GM11168 (cell line): ENCODE measurements around the gene LRP1.

Experiments used
- in situ Hi-C: fragments of 300-500 bp; cut with MboI; formaldehyde crosslinking; loops from one replicate; pipeline ENCODE4 v1.12.0; 2022; ENCODE audit warnings: low sequenced_read_pairs; ENCODE audit not compliant: unreplicated experiment

The LRP1 gene

DNA sequence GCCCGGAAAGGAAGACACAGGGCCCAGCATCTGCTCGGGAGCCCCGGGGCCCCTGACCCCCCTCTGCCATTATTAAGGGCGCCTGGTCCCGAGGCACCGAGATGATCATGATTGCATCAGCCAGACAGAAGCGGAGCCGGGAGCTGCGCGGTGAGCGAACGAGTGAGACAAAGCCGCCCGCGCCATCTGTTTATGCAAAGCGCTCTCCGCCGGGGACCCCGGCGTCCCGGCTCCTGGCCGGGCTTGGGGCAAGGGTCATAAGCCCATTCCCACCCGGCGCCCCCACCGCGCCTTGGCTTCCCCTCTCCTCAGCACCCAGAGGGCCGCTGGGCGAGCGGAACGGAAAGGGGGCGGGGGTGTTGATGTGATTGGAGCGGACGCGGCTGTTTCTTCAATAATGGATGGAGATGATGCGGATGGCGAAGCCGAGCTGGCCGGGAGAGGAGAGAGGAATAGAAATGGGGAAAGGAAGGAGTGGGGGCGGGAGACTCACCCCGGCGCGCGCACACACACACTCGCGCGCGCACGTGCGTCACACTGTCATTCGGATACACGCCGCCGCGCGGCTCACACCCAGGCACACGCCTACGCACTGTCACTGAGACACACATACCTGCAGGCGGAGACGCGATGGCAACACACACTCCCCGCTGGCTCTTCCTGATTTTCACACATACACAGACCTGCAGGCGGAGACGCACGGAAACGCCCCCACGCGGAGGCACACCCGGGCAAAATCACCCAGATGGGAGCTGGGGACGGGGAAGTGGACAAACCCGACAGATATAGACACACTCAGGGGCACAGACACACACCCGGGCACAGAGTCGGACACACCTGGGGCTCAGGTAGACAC lies 112.0 kb downstream of the LRP1 start:
- in situ Hi-C loops, result no loop called here

DNA sequence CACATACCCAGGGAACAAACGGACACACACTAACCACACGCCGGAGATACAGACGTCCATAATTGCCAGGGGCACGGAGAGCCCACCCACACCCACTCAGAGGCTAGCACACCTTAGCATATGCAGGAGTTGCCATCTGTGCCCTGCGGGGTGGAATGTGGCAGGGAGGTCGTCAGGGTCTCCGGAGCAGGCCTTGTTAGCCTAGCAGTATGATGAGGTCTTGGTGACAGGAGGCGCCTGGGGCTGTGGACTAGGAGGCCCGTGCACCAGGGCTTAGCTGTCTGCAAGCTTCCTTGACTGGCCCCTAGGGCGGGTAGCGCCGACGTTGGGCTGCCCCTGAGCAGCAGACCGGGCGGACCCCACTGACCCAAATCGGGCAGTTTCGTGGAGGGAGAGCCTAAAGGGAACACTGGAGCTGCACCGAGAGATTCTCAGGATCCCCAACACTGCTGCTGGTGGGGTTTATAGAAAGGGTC lies 112.7 kb downstream of the LRP1 start:
- in situ Hi-C loops, result no loop called here

DNA sequence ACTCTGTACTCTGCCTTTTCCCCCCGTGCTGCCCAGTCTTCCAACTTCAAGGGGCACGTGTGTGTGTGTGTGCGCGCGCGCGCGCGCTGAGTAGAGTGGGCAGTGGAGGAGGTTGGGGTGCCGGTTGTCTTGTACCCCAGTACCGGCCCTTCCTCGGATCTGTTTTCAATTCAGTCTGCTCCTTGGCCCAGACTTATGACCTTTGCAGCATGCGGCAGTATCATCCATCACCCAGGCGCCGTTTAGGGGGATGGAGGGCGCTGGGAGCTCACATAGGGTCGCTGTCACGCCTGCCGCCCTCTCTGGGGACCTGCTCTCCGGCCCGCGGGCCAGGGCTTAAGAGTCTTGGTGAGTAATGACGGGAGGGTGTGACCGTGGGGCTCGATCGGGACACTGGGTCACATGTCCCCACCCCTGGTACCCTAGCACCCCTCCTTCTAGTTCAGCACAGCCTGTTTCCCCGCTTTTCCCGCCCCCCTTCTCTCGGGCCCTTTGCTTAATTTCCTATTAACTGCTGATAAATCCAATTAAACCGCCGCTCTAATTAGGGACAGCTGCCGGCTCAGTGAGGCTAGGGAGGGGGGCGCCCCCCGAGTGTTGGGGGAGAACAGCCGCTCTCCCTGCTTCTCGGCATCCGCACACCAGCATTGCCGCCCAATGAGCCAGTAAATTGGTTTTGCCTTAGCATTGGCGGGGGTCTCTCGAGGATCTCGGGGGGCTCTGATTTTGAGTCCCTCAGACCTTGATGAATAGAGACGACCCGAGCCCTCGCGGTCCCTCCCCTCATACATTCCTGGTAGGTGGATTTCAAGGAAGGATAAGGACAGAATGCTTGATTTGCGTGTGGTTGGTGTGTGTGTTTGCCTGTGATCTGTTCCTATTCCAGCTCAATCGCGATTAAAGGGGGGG lies 113.4 kb downstream of the LRP1 start:
- in situ Hi-C loops, result no loop called here

DNA sequence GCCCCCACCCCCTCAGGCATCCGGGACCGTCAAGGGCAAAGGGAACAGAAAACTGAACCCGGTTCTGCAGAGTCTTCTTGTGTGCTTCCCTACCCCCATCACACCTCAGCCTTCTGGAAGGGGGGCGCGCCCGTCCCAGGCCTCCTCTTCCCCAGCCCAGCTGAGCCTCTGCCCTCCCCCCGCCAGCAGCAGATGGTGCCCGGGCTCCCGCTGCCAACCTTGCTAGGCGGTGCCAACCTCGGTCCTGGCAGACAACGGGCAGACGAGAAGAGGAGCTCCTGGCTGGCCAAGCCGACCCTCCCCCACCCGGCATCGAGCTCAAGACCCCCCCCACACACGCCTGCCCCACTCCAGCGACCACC lies 114.0 kb downstream of the LRP1 start:
- in situ Hi-C loops, result no loop called here

DNA sequence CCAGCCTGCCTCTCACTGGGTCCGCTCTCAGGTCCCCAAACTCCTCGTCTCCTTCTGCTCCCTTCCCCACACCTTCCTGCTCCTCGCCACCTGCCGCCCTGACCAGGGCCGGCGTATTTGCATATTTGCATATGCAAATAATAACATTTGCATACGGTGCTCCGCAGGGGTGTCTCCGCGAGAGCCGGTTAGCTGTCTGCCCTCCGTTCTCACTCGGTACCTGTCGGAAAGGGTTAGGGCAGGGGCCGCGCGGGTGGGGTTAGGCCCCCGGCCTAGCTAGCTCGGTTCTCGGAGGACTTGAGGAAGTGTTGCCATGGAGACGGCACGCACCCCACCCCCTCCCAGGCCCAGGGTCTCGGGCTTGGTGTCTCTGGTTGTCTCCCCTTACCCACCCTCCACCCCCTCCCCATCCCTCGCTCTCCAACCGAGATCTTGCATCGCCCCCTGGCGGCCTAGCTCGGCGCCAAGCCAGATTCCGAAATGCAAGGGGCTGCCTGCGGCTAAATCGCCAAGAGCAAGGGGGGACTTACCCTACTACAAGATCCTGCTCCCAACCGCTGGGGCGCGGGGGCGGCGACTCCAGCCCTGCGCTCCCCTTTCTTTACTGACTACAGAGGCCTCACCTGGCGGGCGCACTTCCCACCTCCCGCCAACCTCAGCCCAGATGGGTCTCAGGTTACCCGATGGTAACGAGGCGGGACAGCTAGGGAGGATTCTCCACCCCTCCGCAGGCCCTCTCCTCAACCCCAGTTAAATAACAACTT lies 114.6 kb downstream of the LRP1 start:
- in situ Hi-C loops, result no loop called here

DNA sequence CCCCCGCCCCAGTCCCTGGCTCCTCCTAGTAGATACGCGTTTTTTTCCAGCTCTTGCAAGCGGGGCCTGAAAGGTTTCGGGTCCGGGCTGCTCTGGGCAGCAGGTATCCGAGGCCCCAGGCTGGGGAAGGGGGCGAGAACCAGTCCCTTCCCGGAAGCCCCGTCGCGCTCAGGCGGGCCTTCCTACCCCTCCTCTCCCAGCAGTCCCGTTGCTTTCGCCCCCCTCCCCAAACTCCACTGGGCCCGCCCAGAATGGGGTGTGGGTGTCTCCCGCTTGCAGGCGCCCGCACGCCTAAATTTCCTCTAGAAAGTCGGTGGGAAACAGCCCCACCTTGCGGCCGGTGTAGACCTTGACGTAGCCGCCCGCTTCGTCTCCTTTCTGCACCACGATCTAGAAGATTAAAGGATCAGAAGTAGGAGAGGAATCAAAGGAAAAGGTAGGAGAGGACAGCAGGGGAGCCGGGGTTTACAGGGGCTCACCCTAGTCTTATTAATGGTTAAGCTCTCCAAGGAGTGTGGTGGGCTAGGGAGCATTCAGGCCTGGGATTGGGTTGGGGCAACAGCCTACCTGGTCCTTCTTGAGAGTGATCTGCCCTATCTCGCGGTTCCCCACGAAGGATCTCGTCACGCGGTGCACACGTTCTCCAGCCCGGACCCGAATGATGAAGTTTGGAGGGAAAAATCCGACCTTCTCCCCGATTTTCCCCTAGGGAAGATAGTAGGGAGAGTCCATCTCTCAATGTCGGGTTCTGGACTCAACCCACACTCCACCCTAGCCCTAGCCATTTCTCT lies 115.4 kb downstream of the LRP1 start:
- in situ Hi-C loops, result no loop called here

DNA sequence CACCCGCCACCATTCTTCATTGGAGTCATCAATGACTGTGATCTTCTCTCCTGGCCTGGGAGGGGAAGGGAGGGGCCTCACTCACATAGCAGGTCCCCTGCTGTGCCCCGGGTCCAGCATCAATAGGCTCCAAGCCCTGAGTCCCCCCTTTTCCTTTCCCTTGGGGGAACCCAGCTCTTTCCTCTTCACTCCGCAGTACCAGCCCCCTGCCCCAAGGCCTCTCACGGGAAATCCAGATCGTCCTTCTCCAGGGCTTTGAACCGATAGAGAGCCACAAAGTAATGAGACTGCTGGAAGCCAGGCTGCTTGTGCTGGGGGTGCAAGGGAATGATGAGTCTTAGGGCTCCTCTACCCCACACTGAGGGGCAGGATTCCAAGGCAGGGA lies 116.0 kb downstream of the LRP1 start:
- in situ Hi-C loops, result no loop called here

DNA sequence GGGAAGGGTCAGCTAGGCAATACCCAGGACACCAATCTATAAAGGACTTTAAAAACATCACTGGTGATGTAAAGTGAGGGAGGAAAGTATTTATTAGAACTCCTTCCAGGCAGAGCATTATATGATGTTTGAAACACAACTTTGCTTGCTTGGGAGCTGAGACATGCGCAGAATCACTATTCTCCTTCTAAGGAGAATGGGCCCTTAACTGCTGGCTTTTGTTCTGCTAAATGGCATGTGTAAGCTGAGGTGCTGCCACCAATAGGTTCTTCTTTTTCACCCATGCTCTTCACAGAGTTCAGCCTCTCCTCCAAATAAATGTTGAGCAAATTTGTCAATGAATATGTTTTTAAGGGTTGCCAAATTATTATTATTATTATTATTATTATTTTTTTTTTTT lies 118.8 kb downstream of the LRP1 start:
- in situ Hi-C loops, result no loop called here

DNA sequence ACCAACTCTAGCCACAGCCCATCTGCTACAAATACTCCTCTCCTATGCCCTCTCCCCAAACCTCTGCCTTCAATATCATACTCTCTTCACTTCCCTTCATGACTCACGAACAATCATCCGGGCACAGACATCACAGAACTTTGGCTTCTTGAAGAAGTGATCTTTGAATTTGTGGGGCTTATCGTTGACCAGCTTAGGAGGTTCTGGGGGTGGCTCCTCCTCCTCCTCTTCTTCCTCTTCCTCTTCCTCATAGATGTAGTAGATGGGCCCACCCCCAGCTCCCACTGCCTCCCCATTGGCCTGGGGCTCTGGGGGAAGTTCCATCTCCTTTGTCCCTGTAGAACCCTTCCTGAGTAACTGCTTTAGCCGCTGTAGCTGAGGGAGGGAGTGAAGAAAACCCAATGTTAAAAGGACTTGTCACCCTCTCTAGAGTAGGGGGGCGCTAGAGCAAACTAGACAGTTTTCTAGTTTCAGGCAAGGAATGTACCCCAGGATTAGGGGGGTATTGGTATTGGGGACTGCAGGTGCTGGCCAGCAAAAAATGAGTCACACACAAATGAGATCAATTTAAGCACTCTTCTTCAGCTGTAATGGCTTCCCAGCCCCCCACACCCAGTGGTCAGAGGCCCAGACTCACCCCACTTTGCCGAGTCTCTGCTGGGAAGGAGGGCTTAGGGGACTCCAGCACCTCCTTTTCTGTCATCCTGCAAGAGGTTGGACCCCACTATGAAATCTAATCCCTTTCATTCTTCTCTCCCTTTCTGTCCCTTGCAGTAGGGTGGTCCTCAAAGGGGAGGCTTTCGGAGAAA lies 120.9 kb downstream of the LRP1 start:
- in situ Hi-C loops, result no loop called here

DNA sequence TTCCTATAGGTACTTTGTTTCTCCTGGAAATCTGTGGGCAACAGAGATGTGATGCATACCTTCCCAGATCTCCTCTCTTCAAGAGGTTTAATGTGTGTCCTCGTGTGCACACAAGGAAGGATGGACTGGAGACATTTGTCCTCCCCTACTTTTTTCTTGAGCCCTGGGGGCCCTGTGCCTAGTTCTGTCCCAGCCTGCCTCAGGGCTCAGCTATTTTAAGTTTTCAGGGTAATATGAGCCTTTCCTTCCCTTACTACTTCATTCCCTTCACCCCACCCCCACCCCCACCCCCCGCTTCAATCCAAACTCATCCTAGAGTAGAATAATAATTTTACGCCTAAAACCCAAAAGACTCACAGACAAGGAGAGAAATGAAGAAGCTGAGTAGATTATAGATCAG lies 122.3 kb downstream of the LRP1 start:
- in situ Hi-C loops, result no loop called here

DNA sequence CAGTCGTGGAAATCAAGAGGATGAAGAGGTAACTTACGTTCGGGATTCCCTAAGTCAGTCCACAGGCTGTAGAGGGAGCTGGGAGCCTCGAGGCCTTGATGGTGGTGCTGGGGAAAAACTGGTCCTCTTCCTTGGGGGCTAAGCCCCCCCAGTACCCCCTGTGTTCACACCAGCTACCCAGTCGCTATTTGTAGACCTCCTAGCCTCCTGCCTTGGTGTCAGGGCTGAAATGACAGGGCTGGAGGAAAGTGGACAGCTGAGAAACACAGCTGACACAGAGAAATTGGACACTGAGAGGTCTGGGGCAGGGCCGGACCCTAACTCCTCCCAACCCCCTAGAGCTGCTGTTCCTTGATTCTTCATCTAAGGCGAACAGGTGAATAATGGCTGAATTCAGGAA lies 122.7 kb downstream of the LRP1 start, which contains the start of gene STAC3:
TSS of gene STAC3 (minus strand) at position 232 of the 400 bp plus-strand sequence. CDS start 1,551 bp downstream, outside the sequence.
- in situ Hi-C loops, result no loop called here

DNA sequence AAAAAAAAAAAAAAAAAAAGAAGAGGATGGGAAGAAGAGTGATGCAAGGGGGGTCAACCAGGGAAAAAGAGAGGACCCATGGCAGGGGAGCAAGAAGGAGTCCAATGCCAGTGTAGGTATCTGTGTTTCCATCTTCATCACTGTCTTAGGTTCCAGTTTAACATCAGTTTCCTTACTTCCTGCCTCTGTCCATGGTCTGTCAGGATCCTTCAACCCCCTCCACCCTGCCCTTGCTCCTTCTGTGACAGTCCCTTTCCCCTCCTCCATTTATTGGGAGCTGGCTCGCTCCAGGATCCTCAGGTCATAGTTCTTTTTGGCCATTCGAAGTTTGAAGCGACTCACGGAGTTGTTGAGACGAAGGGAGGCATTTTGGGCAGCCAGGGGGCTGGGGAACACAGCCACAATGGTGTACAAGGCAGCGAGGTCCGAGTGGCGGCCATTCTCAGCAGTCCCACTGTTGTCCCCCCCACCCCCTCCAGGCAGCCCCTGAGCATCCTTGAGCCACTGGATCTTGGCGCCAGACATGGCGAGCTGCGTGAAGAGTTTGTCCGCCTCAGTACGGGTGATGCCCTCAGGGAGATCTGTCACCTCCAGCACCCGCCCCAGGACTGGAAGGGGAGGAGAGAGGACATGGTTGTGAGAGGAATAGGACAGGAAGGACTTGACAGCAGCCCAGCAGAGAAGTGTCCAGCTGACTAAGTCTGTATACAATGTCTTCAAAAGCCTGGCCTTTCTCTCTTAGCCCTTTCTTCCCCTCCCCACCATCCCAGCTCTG lies 126.4 kb downstream of the LRP1 start:
- in situ Hi-C loops, result no loop called here

DNA sequence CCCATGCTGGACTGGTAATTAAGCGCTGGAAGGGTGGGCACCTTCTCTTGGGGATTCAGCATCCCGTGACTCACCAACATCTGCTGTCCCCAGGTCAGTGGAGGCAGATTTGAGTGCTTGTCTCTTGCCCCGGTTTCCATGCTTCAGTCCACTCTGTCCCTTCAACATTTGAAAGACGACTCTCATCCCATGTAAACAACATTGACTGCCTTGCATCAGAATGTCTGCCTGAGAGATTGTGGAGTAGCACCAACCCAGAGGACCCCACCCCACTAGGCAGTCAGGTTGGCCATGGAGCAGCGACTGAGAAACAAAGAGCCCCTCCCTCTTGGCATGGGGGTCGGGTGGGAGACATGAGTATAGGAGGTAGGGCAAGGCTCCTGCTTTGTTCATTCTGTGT lies 127.6 kb downstream of the LRP1 start:
- in situ Hi-C loops, result no loop called here

DNA sequence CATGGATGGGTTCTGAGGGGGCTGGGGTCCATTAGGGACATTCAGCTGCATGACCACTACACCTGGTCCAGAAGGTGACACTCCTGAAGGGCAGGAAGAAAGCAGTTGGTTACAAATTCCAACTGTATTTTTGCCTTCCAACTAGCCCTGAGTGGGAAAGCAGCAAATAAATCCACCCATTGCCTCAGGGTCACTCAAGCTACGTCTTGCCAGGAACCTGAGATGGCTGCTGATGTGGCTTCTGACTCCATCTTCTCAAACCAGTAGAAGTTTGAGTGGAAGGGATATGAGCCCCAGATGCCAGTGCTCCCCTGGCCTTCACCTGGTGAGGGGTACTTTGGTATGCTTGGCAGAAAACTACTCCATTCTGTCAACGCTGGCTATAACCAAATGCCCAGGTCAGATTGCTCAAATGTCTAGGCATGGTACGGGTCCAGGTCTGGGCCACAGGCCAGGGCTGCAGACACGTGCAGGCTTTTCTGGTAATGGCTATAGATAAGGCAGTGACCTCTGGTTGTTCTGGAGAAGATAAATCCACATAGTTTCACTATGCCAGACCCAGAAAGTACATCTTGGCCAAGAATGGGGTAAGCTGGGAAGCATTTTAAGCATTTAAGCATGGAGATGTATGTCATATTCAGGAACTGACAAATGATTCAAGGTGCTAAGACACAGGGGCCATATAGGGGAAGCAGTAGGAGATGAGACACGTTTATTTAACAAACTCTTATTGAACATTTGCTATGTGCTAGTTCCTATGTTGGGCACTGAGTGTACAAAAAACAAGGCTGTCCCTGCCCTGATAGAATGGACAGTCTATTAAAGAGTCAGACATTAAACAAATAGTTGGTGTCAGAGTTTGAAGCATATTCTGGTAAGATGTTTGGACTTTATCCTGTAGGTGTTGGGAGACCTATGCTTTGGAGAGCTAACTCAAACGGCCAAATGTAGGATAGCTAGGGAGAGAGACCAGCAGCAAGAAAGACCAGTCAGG lies 131.0 kb downstream of the LRP1 start:
- in situ Hi-C loops, result no loop called here

DNA sequence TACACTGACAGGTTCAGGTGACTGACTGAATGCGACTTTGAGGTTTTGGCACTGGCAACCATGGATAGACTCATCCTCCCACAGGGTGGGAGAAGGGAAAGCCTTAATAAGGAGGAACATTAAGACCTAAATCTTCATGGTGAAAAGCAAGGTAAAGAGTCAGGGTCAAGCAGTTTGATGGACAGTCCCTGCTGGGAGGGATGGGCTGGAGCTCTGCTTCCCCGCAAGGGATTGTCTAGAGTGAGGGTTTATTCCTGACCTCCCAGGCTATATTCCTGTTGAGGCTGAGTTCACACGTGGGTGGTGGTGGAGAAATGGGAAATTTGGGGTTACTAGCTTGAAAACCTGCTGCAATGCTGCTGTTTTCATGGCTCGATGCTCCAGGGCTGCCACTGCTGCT lies 132.1 kb downstream of the LRP1 start:
- in situ Hi-C loops, result no loop called here

DNA sequence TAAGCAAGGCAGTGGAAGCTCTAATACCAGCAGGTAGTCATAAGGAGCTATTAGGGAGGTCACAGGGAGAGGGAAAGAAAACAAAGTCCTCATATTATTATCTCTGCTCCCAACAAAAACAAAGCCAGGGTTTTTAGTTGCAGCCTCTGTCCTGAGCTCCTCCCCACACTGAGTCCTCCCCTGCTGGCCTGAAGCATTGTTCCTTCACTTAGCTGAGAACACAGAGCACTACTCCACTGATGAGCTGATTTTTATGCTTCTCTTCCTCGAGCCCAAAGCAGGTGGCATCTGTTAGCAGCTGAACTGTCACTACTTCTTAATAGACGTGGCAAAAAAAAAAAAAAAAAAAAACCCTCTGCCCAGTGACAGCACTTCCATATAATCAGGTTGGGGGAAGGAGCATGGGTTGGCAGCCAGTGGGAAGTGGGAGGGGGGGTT lies 133.2 kb downstream of the LRP1 start:
- in situ Hi-C loops, result no loop called here
